HG02852 (cell line): ENCODE measurements around the gene RXYLT1.
"Not testable (repeated sequence)": the region's sequence is repeated elsewhere in the genome, so short reads cannot be mapped to it uniquely, and the experiment has no call there.

ENCODE experiments used
- ATAC-seq: cut with Tn5 transposase; IDR thresholded peaks from one replicate; pipeline ENCODE4 v1.9.1; 2021; ENCODE audit warnings: mild to moderate bottlenecking, moderate library complexity; ENCODE audit not compliant: unreplicated experiment

The RXYLT1 gene

GRCh38 chr12:63842750-63843149 is 63.0 kb downstream of the RXYLT1 start:
- not testable (repeated sequence) for ATAC-seq

GRCh38 chr12:63843254-63843720 is 63.6 kb downstream of the RXYLT1 start:
- ATAC-seq = no peak

- ATAC-seq = peak; percentile 95
Measured at GRCh38 chr12:63843721-63844390, 64.1 kb downstream of the RXYLT1 start.

- no peak for ATAC-seq
Measured at GRCh38 chr12:63844391-63845341, 65.0 kb downstream of the RXYLT1 start, which contains the start of gene SRGAP1. SRGAP1 (plus strand) TSS chr12:63844700; CDS start chr12:63844817, 117 bp downstream.

GRCh38 chr12:63845726-63846125 is 66.0 kb downstream of the RXYLT1 start:
- no peak for ATAC-seq

GRCh38 chr12:63846238-63846967 is 66.7 kb downstream of the RXYLT1 start:
- ATAC-seq = no peak

- no peak for ATAC-seq
Measured at GRCh38 chr12:63848450-63848849, 68.7 kb downstream of the RXYLT1 start.

- no peak for ATAC-seq
Measured at GRCh38 chr12:63849106-63849620, 69.5 kb downstream of the RXYLT1 start.

- ATAC-seq = no peak
Measured at GRCh38 chr12:63849641-63850040, 69.9 kb downstream of the RXYLT1 start.

- ATAC-seq = peak; percentile 45
Measured at GRCh38 chr12:63853978-63854377, 74.3 kb downstream of the RXYLT1 start.

- ATAC-seq = no peak
Measured at GRCh38 chr12:63855299-63855698, 75.6 kb downstream of the RXYLT1 start.

GRCh38 chr12:63857771-63858670 is 78.3 kb downstream of the RXYLT1 start:
- no peak for ATAC-seq
